Measurements from ENCODE around the gene DAPK1.

- no peak for TF ChIP-seq CTCF (IDR thresholded peaks at IDR 0.05)
- TF ChIP-seq POLR2A (IDR thresholded peaks at IDR 0.05; ENCODE audit: low read length): no peak
- no peak for TF ChIP-seq ZFP36 (IDR thresholded peaks at IDR 0.05; ENCODE audit: borderline replicate concordance, partially characterized antibody)
- no peak for TF ChIP-seq KDM1A (IDR thresholded peaks at IDR 0.05; ENCODE audit: low read depth)
- no peak for TF ChIP-seq JUNB (IDR thresholded peaks at IDR 0.05)
- TF ChIP-seq SMC3 (IDR thresholded peaks at IDR 0.05): no peak
- TF ChIP-seq CHD4 (IDR thresholded peaks at IDR 0.05; ENCODE audit: borderline replicate concordance): no peak
- no peak for TF ChIP-seq NFE2L2 (conservative IDR thresholded peaks at IDR 0.05; ENCODE audit: low read length)
- TF ChIP-seq NPAS2 (CRISPR knock-in tag; IDR thresholded peaks at IDR 0.05; ENCODE audit: borderline replicate concordance): no peak
- TF ChIP-seq BHLHE40 (IDR thresholded peaks at IDR 0.05; ENCODE audit: low read depth, low read length): no peak
- no peak for TF ChIP-seq ESRRA (IDR thresholded peaks at IDR 0.05; ENCODE audit: borderline replicate concordance, low read length)
- no peak for TF ChIP-seq RCOR1 (IDR thresholded peaks at IDR 0.05; ENCODE audit: low read depth, low read length)
- TF ChIP-seq, protein P1, sequence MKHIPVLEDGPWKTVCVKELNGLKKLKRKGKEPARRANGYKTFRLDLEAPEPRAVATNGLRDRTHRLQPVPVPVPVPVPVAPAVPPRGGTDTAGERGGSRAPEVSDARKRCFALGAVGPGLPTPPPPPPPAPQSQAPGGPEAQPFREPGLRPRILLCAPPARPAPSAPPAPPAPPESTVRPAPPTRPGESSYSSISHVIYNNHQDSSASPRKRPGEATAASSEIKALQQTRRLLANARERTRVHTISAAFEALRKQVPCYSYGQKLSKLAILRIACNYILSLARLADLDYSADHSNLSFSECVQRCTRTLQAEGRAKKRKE (CRISPR knock-in tag; IDR thresholded peaks at IDR 0.05; ENCODE audit: low read depth): no peak
These were observed 133.2 kb downstream of the DAPK1 start for GRCh38 chr9:87630846-87631245.

Measured in A549 (cell line).